ENCODE results near the gene SLC2A8.

DNA sequence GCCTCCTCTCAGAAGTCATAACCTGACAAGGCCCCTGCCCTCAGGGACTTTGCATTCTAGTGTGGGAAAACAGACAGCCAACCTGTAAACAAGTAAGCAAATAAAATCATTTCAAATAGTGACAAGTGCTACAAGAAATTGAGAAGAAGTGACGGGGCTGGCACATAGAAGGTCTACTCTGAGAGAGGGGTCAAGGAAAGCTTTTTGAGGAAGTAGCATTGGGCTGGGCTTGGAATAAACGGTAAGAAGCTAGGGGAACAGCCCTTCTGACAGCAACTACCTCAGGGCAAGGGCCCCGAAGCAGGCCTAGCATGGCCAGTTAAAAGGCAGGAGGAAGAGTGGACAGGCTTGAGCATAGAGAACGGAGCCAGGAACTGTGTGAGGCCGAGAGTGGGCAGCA is 4.8 kb upstream of the SLC2A8 start:
- TF ChIP-seq POLR2A (IDR thresholded peaks at IDR 0.05) (no peak), POLR2AphosphoS5 (IDR thresholded peaks at IDR 0.05) (no peak), EP300 (IDR thresholded peaks at IDR 0.05; ENCODE audit: low read depth) (no peak)
- TF ChIP-seq, protein P1, sequence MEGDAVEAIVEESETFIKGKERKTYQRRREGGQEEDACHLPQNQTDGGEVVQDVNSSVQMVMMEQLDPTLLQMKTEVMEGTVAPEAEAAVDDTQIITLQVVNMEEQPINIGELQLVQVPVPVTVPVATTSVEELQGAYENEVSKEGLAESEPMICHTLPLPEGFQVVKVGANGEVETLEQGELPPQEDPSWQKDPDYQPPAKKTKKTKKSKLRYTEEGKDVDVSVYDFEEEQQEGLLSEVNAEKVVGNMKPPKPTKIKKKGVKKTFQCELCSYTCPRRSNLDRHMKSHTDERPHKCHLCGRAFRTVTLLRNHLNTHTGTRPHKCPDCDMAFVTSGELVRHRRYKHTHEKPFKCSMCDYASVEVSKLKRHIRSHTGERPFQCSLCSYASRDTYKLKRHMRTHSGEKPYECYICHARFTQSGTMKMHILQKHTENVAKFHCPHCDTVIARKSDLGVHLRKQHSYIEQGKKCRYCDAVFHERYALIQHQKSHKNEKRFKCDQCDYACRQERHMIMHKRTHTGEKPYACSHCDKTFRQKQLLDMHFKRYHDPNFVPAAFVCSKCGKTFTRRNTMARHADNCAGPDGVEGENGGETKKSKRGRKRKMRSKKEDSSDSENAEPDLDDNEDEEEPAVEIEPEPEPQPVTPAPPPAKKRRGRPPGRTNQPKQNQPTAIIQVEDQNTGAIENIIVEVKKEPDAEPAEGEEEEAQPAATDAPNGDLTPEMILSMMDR (IDR thresholded peaks at IDR 0.05), result no peak
